HUES48 (cell line): ENCODE results near the gene ARFGAP1.
A peak's percentile ranks its signal among the peaks of the same experiment; 100 is the strongest.

Experiments
- H3K27ac ChIP-seq: one replicate; pipeline ENCODE4 v1.7.0; 2013; ENCODE audit warnings: low read depth, low read length, inconsistent platforms
- H3K27me3 ChIP-seq: 2 replicates; pipeline ENCODE4 v1.6.1; 2013; ENCODE audit warnings: mild to moderate bottlenecking, low read length; ENCODE audit not compliant: control insufficient read depth, insufficient read depth
- H3K36me3 ChIP-seq: 2 replicates; pipeline ENCODE4 v1.6.1; 2013; ENCODE audit warnings: low read length; ENCODE audit not compliant: control insufficient read depth, insufficient read depth
- H3K4me1 ChIP-seq: 2 replicates; pipeline ENCODE4 v1.6.1; 2013; ENCODE audit warnings: mild to moderate bottlenecking, low read length; ENCODE audit not compliant: control insufficient read depth, insufficient read depth
- H3K4me3 ChIP-seq: 2 replicates; pipeline ENCODE4 v1.5.1; 2013; ENCODE audit warnings: mild to moderate bottlenecking, low read depth, low read length
- H3K9ac ChIP-seq: 2 replicates; pipeline ENCODE4 v1.6.1; 2013; ENCODE audit warnings: mild to moderate bottlenecking, low read depth, low read length, moderate library complexity
- H3K9me3 ChIP-seq: 2 replicates; pipeline ENCODE4 v1.6.1; 2013; ENCODE audit warnings: low read length; ENCODE audit not compliant: control insufficient read depth, insufficient read depth

Gene ARFGAP1

DNA sequence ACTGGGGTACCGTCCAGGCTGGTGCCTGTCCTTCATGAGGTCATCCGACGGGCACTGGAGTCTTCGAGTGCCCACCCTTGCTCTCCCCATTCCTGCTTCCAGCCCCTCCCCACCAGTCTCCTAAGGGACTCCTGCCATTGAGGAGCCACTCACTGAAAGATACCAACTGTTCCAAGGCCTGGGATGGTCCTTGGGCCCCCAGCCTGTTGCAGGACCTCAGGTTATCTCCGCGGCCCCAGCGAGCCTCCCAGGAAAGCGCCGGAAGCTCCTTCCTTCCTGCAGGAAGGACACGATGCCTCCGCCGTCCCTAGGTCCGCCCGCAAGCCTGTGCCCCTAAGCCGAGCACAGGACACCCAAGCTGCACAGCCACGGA, 19.6 kb upstream of the ARFGAP1 start:
- H3K9ac ChIP-seq: no peak overlapping the region
- peak overlapping the region; percentile 57 for H3K4me3 ChIP-seq
- peaks cover 34% of the 10 kb centered on the region for H3K27me3 ChIP-seq
- H3K36me3 ChIP-seq: no peaks in the 10 kb centered on the region
- H3K27ac ChIP-seq: no peak overlapping the region
- H3K4me1 ChIP-seq: peaks cover 15% of the 10 kb centered on the region
- no peaks in the 10 kb centered on the region for H3K9me3 ChIP-seq

DNA sequence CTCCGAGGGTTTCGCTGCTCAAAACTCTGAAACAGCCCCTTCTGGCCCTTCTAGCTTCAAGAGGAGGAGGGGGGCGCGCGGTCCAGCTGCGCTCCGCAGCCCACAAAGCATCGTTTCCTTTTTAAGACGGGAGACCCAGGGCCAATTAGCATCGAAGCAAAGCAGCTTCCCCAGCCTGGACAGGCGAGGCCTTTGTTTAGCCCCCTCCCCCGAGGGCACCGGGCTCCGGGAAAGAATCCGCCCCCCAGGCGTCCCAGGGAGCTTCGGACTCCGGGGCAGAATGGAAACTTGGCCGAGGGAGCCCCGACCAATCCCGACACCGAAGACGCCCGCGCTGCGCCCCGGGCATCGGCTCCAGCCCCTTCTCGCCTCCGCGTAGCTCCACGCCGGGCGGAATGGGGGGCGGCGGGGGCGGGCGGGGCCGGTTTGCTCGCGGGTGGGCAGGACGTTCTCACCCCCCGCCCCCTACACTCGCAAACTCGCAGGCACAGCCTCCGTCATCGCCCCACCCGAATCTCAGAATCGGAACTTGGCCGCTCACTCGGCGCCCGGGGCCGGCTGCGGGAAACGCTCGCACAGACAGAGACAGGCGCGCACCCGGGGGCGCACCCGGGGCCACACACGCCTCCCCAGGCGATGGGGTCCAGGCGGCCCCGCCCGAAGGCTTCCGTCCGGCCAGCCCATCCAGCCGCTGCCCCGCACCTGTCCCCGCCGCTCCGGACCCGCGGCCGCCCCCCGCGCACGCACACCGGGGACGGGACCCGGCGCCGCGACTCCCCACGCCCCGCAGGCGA, 19.0 kb upstream of the ARFGAP1 start:
- H3K27ac ChIP-seq: no peak overlapping the region

DNA sequence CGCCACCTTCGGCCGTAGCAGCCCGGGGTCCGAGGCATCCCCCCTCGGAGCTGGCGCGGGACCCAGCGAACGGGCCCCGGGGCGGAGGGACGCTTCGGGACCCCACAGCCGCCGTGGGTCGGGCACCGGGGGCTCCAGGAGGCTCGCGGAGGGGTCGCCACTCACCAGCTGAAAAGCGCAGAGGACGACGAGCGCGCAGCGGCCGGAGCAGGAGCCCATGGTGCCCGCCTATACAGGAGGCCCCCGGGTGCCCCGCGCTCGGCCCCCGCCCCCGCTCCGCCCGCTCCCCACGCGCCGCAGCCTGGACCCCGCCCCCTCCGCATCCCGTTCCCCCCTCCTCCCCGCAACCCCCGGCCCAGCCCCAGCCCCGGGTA, 18.4 kb upstream of the ARFGAP1 start, which contains the start of gene NKAIN4:
Gene NKAIN4, minus strand, starts transcription at position 232 of the 374 bp plus-strand sequence. Its CDS starts 13 bp downstream, at position 219.
- peak within 1 kb of the TSS; percentile 60 for H3K4me3 ChIP-seq

More for the DNA sequence above, 19.0 kb upstream of the ARFGAP1 start:
- no peak overlapping the region for H3K9ac ChIP-seq
- peaks cover 12% of the 10 kb centered on the region for H3K4me1 ChIP-seq
- no peaks in the 10 kb centered on the region for H3K9me3 ChIP-seq
- no peaks in the 10 kb centered on the region for H3K36me3 ChIP-seq
- peaks cover 37% of the 10 kb centered on the region for H3K27me3 ChIP-seq
- peak overlapping the region; percentile 60 for H3K4me3 ChIP-seq

DNA sequence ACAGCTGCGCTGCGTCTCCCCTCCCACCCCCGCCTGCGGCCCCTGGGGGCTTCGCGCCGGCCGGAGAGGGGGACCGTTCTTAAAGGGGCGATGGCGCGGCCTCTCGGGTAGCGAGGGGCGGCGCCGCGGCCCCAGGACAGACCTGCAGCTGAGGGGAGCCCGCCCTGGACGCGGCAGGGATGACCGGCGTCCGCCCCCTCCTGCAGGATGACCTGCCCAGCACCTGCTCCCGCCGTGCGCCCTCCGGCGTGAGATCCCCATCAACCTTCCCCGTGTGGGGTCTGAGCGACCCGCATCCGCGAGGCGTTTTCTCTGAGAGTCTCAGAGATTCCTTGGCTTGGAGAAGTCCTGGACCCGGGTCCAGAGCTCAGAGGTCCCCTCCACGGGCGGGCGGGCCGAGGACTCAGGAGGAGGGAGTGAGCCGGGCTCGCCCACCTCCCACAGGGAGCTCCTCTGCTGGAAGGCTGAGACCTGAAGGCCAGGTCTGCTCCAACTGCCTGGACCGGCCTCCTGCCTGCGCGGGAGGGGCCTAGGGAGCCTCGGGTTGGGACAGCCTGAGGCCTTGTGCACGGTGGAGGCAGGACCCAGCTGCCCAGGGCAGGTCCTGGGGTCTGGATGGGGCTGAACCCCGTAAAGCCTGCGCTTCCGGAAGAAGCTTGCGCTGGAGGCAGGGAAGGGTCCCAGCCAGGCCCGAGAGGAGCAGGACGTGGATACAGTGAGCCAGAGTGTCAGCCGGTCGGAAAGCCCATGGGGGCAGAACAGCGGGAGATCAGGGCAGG, 17.8 kb upstream of the ARFGAP1 start:
- Histone ChIP-seq H3K9me3 (no peaks in the 10 kb centered on the region), H3K27ac (no peak overlapping the region), H3K36me3 (no peaks in the 10 kb centered on the region), H3K4me3 (peak overlapping the region; percentile 56), H3K9ac (no peak overlapping the region), H3K4me1 (peaks cover 12% of the 10 kb centered on the region), H3K27me3 (peaks cover 37% of the 10 kb centered on the region)

More for the DNA sequence above, 18.4 kb upstream of the ARFGAP1 start, which contains the start of gene NKAIN4:
- Histone ChIP-seq H3K4me1 (peaks cover 12% of the 10 kb centered on the region), H3K27ac (no peak within 1 kb of the TSS), H3K27me3 (peaks cover 37% of the 10 kb centered on the region), H3K9ac (no peak within 1 kb of the TSS), H3K9me3 (no peaks in the 10 kb centered on the region), H3K36me3 (no peaks in the 10 kb centered on the region)

DNA sequence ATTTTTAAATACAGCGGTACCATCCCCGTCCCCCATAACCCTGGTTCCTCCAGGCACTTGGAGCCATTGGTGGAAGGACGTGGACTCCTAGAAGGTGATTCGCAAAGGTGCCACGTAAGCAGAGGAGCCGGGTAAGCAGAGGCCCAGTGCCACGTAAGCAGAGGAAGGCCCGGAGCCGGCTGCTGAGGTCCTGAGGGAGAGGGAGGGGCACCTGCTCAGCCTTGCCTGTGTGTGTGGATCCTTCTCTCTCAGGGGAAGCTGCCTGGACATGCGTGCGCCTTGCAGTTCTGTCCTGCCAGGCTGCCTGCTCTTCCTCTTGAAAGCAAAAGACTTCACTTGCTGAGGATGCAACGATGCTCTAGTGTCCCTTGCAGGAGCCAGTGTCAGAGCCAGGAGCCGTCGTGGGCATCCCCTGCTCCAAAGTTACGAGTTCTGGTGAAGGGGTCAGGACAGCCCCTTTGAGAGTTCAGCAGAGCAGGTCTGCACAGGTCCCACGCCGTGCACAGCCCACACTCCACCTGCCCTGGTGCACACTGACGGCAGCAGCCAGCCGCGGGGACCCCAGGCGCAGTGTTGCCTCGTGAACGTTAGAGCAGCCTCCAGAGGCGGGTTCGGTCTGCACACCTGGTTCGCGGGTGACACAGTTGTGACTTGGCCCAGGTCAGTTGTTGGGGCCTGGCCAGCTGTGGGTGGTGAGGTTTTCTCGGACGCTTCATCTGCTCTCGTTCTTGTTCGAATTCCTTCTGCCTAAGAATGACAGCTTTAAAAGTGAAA, 16.5 kb upstream of the ARFGAP1 start:
- Histone ChIP-seq H3K9ac (no peak overlapping the region), H3K27me3 (peaks cover 37% of the 10 kb centered on the region), H3K27ac (no peak overlapping the region), H3K4me3 (no peak overlapping the region), H3K9me3 (no peaks in the 10 kb centered on the region), H3K4me1 (peaks cover 12% of the 10 kb centered on the region), H3K36me3 (no peaks in the 10 kb centered on the region)

DNA sequence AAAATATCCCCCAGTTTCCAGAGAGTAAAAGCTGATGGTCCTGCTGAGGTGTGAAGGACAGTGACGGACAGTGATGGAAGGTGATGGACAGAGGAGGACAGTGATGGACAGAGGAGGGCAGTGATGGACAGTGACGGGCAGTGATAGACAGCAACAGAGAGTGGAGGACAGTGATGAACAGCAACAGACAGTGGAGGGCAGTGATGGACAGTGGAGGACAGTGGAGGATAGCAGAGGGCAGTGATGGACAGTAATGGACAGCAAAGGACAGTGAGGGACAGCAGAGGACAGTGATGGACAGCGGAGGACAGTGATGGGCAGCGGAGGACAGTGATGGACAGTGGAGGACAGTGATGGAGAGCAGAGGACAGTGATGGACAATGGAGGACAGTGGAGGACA, 15.7 kb upstream of the ARFGAP1 start:
- H3K4me3 ChIP-seq: no peak overlapping the region
- no peaks in the 10 kb centered on the region for H3K9me3 ChIP-seq
- H3K36me3 ChIP-seq: no peaks in the 10 kb centered on the region
- no peak overlapping the region for H3K27ac ChIP-seq
- no peak overlapping the region for H3K9ac ChIP-seq
- peaks cover 34% of the 10 kb centered on the region for H3K27me3 ChIP-seq
- H3K4me1 ChIP-seq: peaks cover 12% of the 10 kb centered on the region

DNA sequence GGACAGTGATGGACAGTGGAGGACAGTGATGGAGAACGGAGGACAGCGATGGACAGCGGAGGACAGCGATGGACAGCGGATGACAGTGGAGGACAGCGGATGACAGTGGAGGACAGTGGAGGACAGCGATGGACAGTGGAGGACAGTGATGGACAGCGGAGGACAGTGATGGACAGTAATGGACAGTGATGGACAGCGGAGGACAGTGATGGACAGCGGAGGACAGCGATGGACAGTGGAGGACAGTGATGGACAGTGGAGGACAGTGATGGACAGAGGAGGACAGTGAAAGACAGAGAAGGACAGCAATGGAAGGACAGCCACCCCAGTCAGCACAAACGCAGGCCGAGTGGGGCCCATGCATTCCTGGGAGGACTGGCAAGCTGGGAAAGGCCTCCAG, 15.0 kb upstream of the ARFGAP1 start:
- H3K36me3 ChIP-seq: no peaks in the 10 kb centered on the region
- peaks cover 12% of the 10 kb centered on the region for H3K4me1 ChIP-seq
- H3K27ac ChIP-seq: no peak overlapping the region
- no peaks in the 10 kb centered on the region for H3K9me3 ChIP-seq
- no peak overlapping the region for H3K4me3 ChIP-seq
- H3K27me3 ChIP-seq: peaks cover 28% of the 10 kb centered on the region
- H3K9ac ChIP-seq: no peak overlapping the region

DNA sequence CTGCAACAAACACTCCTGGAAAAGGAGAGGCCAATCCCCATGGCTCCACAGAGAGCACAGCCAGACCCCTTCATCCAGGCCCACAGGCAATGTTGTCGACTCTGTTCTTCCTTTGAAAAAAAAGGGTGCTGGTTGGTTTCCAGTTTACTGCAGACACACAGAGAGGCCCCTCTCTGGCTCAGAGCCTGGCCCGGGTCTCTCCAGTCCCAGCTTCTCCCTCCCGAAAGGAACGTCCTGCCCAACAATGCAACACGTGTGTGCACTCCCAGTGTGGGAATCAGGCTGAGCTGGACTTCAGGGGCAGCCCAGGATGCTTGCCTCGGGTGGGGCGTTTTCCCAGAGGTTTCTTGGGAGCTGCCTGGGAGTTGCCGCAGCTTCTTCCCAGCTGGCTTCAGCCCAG, 13.8 kb upstream of the ARFGAP1 start:
- Histone ChIP-seq H3K27ac (no peak overlapping the region), H3K4me3 (no peak overlapping the region), H3K4me1 (peaks cover 6% of the 10 kb centered on the region), H3K27me3 (peaks cover 18% of the 10 kb centered on the region), H3K36me3 (no peaks in the 10 kb centered on the region), H3K9ac (no peak overlapping the region), H3K9me3 (no peaks in the 10 kb centered on the region)

DNA sequence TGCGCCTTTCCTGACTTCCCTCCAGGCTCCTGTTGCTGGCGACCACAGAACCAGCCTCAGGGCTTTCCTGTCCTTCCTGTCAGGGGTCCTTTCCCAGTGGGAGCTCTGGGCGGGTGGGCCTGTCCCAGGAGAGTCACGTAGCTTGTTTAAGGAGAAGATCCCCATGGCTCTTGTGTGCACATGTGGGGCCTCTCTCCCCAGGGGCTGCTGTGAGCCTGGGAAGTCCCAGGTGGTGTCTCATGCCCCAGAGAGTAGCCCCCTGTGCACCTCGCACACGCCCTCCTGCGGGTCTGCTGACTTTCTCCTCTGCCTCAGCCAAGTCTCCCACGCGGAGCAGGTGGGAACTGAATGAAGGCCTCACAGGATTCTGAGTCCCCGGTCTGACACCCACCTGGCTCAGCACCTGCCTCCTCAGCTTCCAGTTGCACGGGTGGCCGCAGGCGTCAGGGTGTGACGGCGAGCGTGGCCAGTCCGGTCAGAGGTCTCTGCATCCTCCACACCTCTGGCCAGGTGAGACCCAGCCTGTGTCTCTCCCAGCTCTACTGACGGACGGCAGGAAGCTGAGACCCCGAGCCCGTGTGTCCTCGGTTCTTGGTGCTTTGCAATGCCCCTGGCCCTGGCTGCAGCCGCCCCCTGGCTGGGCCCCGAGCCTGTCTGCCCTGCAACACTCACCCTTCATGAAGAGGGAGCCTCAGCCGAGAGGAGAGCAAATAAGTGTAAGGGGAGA, 12.7 kb upstream of the ARFGAP1 start:
- Histone ChIP-seq H3K27me3 (peaks cover 18% of the 10 kb centered on the region), H3K4me3 (no peak overlapping the region)

DNA sequence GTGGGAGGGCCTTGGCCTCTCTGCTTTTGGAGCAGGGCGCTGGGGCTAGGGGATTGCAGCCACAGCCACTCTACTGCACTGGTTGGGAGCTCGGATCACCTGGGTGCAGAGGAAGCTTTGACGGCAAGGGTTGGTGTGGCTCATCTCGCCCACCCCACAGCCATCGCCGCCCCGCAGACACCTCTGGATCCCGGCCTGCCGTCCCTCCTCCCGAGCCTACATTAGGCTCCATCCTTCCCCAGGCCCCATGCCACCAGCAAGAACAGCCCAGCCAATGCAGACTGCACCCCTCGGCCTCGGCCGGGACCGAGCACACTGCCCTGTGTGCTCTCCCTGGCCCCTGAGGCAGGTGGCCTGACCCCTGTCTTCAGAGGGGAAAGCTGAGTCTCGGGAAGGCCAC, 12.1 kb upstream of the ARFGAP1 start:
- Histone ChIP-seq H3K36me3 (no peaks in the 10 kb centered on the region), H3K4me1 (peaks cover under 1% of the 10 kb centered on the region; the same call in 1 of the 2 replicates), H3K9me3 (no peaks in the 10 kb centered on the region), H3K27me3 (peaks cover 14% of the 10 kb centered on the region; the same call in 1 of the 2 replicates), H3K4me3 (no peak overlapping the region), H3K9ac (no peak overlapping the region), H3K27ac (no peak overlapping the region)

More for the DNA sequence above, 12.7 kb upstream of the ARFGAP1 start:
- Histone ChIP-seq H3K27ac (no peak overlapping the region), H3K9me3 (no peaks in the 10 kb centered on the region), H3K36me3 (no peaks in the 10 kb centered on the region), H3K4me1 (peaks cover 6% of the 10 kb centered on the region), H3K9ac (no peak overlapping the region)
